Neutrophil (primary cell): ENCODE measurements around the gene HAPLN3.
A peak's percentile ranks its signal among the peaks of the same experiment; 100 is the strongest.

Source experiments
- H3K27ac ChIP-seq: fragments of 200-600 bp; sonication (generic); 2 replicates; pipeline ENCODE4 v1.5.1; 2016; ENCODE audit warnings: mild to moderate bottlenecking, moderate library complexity
- H3K27me3 ChIP-seq: fragments of 200-600 bp; sonication (generic); 2 replicates; pipeline ENCODE4 v1.6.0; 2016; ENCODE audit warnings: mild to moderate bottlenecking
- H3K36me3 ChIP-seq: fragments of 200-600 bp; sonication (generic); 2 replicates; pipeline ENCODE4 v1.5.1; 2017
- H3K4me1 ChIP-seq, 2 experiments: fragments of 200-600 bp in 1 of 2; sonication (generic) in 1 of 2; 1 replicate in 1 of 2; 2 replicates in 1 of 2; pipeline versions ENCODE4 v1.5.1 to v1.6.1; 2013 to 2016; ENCODE audit warnings: low read depth in 1 of 2, low read length in 1 of 2, mild to moderate bottlenecking in 1 of 2, moderate library complexity in 1 of 2; ENCODE audit not compliant: control insufficient read depth in 1 of 2, insufficient read depth in 1 of 2
- H3K4me3 ChIP-seq, 2 experiments: fragments of 200-600 bp in 1 of 2; sonication (generic) in 1 of 2; 1 replicate in 1 of 2; 2 replicates in 1 of 2; pipeline ENCODE4 v1.5.1; 2013 to 2016; ENCODE audit warnings: low read depth in 1 of 2, low read length in 1 of 2, mild to moderate bottlenecking in 1 of 2, moderate library complexity in 1 of 2
- H3K9me3 ChIP-seq: fragments of 200-600 bp; sonication (generic); 2 replicates; pipeline ENCODE4 v1.5.1; 2016
- CTCF ChIP-seq: fragments of 200-600 bp; sonication (generic); IDR thresholded peaks from 2 replicates; pipeline ENCODE4 v1.5.1; 2016; ENCODE audit warnings: antibody characterized with exemption

HAPLN3 gene

DNA sequence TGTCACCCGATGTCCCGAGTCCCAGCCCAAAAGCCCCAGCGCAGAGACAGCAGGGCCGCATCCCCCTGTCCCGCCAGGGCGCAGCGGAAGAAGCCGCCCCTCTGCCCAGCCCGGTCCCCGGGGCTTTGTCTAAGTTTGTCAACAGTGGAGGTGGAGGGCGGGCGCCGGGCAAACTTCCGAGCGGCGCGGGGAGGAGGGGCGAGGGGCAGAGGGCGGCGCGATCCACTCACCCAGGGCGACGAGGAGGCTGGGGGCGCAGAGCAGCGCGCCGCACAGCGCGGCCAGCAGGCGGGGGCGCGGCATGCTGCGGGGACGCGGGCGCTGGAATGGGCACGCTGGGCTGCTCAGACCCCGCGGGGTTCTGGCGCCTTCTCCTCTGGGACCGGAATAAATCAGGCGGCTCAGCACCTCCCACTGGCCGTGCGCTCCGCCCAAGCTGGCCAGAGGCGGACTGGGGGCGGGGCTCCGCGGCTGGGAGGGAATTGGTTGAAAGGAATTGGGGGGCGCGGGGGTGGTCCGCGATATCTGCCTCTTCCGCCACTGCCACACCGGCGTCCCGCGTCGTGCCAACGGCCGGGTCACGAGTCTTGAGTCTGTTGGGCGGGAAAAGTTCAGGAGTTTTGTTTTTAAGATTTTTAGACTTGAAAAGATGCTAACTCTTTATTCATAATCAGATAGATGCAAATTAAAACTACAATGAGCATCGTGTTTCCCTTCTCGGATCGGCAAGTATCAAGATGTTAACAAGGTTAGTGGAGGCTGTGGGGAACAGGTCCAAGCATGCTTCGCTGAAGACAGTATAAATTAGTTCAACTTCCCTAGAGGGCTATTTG, 17.9 kb upstream of the HAPLN3 start, which contains the start of gene MFGE8:
Gene MFGE8 (minus strand): TSS at position 363 of the 833 bp plus-strand sequence. CDS start 60 bp downstream, at position 303.
- Histone ChIP-seq H3K4me3 (peak within 1 kb of the TSS; percentile 49 to 65), H3K27ac (no peak within 1 kb of the TSS), H3K36me3 (no peaks in the 10 kb centered on the region), H3K27me3 (peaks cover 39% of the 10 kb centered on the region), H3K4me1 (peaks cover 3 to 13% of the 10 kb centered on the region in 2 experiments), H3K9me3 (no peaks in the 10 kb centered on the region)
- TF ChIP-seq CTCF, result no peak

DNA sequence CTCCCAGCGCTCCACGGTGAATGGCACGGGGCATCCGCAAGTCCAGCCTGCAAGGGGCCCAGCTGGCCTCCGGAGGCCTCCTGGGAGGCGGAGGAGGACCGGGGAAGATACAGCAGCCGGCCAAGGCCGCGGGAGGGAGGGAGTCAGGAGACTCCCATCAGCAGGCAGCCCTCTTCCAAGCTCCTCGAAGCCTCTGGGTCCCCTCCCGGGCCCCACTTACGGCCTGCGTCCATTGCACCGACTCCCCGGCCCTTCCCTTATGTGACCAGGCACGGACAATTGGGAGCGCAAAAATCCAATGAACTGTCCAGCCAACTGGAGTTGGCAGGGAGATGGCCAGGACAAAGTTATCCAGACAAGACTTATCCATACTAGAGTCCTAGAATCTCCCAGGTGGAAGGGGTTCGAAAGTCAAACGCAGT, 17.2 kb upstream of the HAPLN3 start:
- peaks cover 3 to 13% of the 10 kb centered on the region in 2 experiments for H3K4me1 ChIP-seq
- no peak for TF ChIP-seq CTCF
- H3K9me3 ChIP-seq, result no peaks in the 10 kb centered on the region
- H3K27ac ChIP-seq, result no peak overlapping the region
- peaks cover 39% of the 10 kb centered on the region for H3K27me3 ChIP-seq
- H3K36me3 ChIP-seq, result no peaks in the 10 kb centered on the region
- peak overlapping the region; percentile 49 to 65 for H3K4me3 ChIP-seq

DNA sequence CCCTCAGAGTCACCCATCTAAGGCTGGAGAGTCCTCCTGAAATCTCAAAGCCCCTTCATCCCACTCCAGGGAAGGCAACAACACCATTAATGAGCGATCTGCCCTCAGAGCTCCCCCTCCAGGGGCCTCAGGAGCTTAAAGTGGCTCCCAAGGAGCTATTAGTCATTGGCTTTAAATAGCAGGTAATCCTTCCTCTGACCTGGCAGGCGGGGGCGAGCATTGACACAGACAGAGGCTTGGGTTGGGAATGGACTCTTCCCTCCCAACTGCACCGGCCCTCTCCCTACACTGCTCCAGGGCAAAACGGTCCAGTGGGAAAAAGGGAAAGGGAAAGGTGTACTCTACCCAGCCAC, 16.4 kb upstream of the HAPLN3 start:
- no peak overlapping the region for H3K4me3 ChIP-seq
- H3K27me3 ChIP-seq, result peaks cover 39% of the 10 kb centered on the region
- H3K27ac ChIP-seq, result no peak overlapping the region
- H3K9me3 ChIP-seq, result no peaks in the 10 kb centered on the region
- no peak for TF ChIP-seq CTCF
- no peaks in the 10 kb centered on the region for H3K36me3 ChIP-seq
- H3K4me1 ChIP-seq, result peaks cover 3 to 13% of the 10 kb centered on the region in 2 experiments

DNA sequence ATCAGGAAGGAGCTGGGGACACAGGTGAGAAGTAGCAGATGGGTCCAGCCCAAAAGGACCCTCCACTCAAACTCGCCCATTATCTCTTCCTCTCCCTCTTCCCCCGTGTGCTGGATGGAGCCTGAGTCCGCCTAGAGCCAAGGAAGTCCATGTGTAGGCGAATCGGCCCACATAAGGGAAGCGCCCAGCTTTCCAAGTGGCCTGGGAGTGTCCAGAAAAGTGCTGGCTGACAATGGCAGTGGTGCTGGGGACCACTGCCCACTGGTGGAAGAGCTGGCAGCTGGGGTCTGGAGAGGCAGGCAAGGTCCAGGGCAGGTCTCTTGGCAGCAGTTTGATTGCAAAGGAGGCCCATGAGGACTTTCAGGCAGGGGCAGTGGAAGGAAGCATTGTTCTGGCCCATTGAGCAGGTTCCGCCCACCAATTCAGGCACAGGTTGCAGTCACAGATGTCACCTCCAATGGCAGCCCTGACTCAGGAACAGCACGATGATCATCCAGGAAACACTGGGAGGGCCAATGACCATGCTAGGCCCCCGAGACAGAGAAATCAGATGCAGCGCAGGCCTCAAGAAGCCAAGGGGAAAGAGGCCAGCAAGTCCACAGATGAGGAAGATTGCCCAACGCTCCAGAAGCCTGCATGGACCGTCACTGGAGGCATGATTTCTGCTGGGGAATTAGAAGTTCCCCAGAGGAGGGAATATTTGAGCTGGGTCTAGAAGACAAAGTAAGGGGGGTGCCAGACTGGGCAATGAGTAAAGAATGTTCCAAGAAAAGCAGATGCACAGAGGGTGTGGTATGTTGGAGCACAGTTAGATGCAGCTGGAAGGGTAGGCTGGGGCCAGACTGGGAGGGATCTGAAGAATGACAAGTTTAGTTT, 14.8 kb upstream of the HAPLN3 start:
- Histone ChIP-seq H3K27ac (no peak overlapping the region), H3K27me3 (peaks cover 39% of the 10 kb centered on the region), H3K4me1 (peaks cover 3 to 13% of the 10 kb centered on the region in 2 experiments), H3K4me3 (no peak overlapping the region), H3K9me3 (no peaks in the 10 kb centered on the region), H3K36me3 (no peaks in the 10 kb centered on the region)
- no peak for TF ChIP-seq CTCF

DNA sequence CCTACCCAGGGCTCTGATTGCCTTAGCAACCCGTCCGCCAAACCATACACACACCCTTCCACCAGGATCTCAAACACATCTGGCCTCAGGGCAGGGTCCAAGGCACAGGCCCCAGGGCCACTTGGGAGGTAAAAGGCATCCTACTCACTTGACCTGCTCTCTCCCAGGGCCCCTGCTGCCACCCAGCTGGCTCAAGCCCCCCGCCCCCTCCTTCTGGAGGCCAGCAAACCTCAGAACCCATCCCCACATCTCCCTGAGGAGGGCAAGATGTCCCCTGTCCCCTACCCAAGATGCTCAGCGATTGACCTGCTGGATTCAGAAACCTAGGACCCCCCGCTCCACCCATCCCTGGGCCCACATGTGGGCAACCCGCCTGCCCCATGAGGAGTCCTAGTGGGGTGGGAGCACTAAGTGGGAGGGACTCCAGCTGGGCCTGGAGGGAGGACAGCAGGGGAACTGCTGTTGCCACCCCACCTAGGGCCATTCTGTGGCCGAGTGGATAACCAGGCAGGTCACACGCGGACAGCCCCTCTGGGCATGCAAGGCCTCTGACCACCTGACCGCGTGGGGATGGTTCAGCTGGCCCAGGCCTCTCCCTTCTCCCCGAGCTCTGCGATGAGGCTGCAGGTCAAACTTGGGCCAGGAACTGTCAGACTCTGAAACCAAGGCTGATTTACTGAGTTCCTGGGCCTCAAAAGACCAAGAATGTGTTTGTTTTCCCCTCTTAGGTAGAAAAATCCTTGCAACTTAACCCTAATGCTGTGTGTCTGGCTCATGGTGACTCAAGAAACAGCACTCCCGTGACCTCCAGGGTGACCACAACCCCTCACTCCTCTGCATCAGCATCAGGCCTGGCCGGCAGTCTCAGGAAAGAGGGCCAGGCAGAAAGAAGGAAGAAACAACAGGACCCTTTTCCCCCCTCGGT, 13.6 kb upstream of the HAPLN3 start:
- Histone ChIP-seq H3K27me3 (peaks cover 31% of the 10 kb centered on the region), H3K27ac (no peak overlapping the region), H3K4me3 (no peak overlapping the region), H3K9me3 (no peaks in the 10 kb centered on the region), H3K4me1 (peaks cover 3 to 13% of the 10 kb centered on the region in 2 experiments), H3K36me3 (no peaks in the 10 kb centered on the region)
- TF ChIP-seq CTCF, result no peak
